ENCODE results near the gene FLOT1.
"Not testable (repeated sequence)": the region's sequence is repeated elsewhere in the genome, so short reads cannot be mapped to it uniquely, and the experiment has no call there.

FLOT1 gene

GRCh38 chr6:30743099-30744053 lies 889 bp upstream of the FLOT1 start:
- peak; percentile 48 for DNase-seq

GRCh38 chr6:30741789-30742315 lies 635 bp downstream of the FLOT1 start:
- no peak for DNase-seq

- DNase-seq = no peak
Measured at GRCh38 chr6:30741063-30741779, 1.3 kb downstream of the FLOT1 start.

GRCh38 chr6:30740540-30740870 lies 2.0 kb downstream of the FLOT1 start:
- no peak for DNase-seq

GRCh38 chr6:30738532-30738931 lies 4.0 kb downstream of the FLOT1 start:
- DNase-seq = no peak

GRCh38 chr6:30735668-30736314 lies 6.7 kb downstream of the FLOT1 start:
- DNase-seq = peak; percentile 46

- no peak for DNase-seq
Measured at GRCh38 chr6:30732237-30732943, 10.1 kb downstream of the FLOT1 start.

GRCh38 chr6:30730601-30731435 lies 11.7 kb downstream of the FLOT1 start:
- peak; percentile 87 for DNase-seq

GRCh38 chr6:30727920-30728553 lies 14.4 kb downstream of the FLOT1 start:
- DNase-seq = no peak

GRCh38 chr6:30726506-30727413 lies 15.7 kb downstream of the FLOT1 start:
- no peak for DNase-seq

GRCh38 chr6:30725713-30726505 lies 16.6 kb downstream of the FLOT1 start:
- no peak for DNase-seq

- no peak for DNase-seq
Measured at GRCh38 chr6:30724906-30725667, 17.4 kb downstream of the FLOT1 start.

GRCh38 chr6:30723843-30724741 lies 18.4 kb downstream of the FLOT1 start:
- not testable (repeated sequence) for DNase-seq

GRCh38 chr6:30723159-30723842 lies 19.2 kb downstream of the FLOT1 start:
- DNase-seq = not testable (repeated sequence)

- peak; percentile 80 for DNase-seq
Measured at GRCh38 chr6:30722280-30723112, 20.0 kb downstream of the FLOT1 start.

GRCh38 chr6:30722025-30722279 lies 20.5 kb downstream of the FLOT1 start:
- DNase-seq = peak; percentile 23
